Right lung (tissue), 5 donors: Measurements from ENCODE around the gene U2SURP. TPM values are rescaled to one million over a fixed set of nuclear protein-coding genes. Genes with fewer than 3 reads are reported as not detected.
"Not testable (repeated sequence)": the region's sequence is repeated elsewhere in the genome, so short reads cannot be mapped to it uniquely, and the experiment has no call there.

Source experiments
- DNase-seq, 2 donors: peaks; one replicate each; pipeline ENCODE4 v3.0.0-alpha.2; 2013
- polyA plus RNA-seq, 5 donors: library from polyadenylated mRNA; unstranded; fragments of 120-200 nt; gene quantifications; one replicate each; pipeline versions ENCODE4 v1.2.1 to v1.2.3, GENCODE V29; 2013; ENCODE audit warnings: inconsistent platforms in 1 of 5, low replicate concordance in 1 of 5; ENCODE audit not compliant: insufficient read length in 5 of 5, insufficient read depth in 1 of 5

U2SURP gene
- polyA plus RNA-seq, 5 donors: 112 to 231 (median 197) TPM

- no peak for DNase-seq
Observed at GRCh38 chr3:143002727-143003126, 1.4 kb downstream of the U2SURP start.

GRCh38 chr3:143004823-143005222 is 3.5 kb downstream of the U2SURP start:
- no peak for DNase-seq

GRCh38 chr3:143010024-143010423 is 8.7 kb downstream of the U2SURP start:
- no peak for DNase-seq

- no peak for DNase-seq
Observed at GRCh38 chr3:143011705-143012104, 10.3 kb downstream of the U2SURP start.

GRCh38 chr3:143014921-143015320 is 13.6 kb downstream of the U2SURP start:
- no peak for DNase-seq

- no peak for DNase-seq
Observed at GRCh38 chr3:143016321-143016972, 15.1 kb downstream of the U2SURP start.

- DNase-seq: no peak
Observed at GRCh38 chr3:143024351-143024960, 23.1 kb downstream of the U2SURP start.

- DNase-seq: no peak
Observed at GRCh38 chr3:143031327-143031726, 30.0 kb downstream of the U2SURP start.

GRCh38 chr3:143031796-143032387 is 30.5 kb downstream of the U2SURP start:
- DNase-seq: peak in 1 of 2 donors; percentile 11

- peak in 1 of 2 donors; percentile 12 for DNase-seq
Observed at GRCh38 chr3:143035466-143036211, 34.3 kb downstream of the U2SURP start.

- no peak for DNase-seq
Observed at GRCh38 chr3:143036557-143036956, 35.2 kb downstream of the U2SURP start.

- no peak for DNase-seq
Observed at GRCh38 chr3:143037867-143038266, 36.5 kb downstream of the U2SURP start.

- DNase-seq: no peak
Observed at GRCh38 chr3:143040261-143040879, 39.0 kb downstream of the U2SURP start.

- no peak for DNase-seq
Observed at GRCh38 chr3:143041903-143042302, 40.5 kb downstream of the U2SURP start.

- no peak for DNase-seq
Observed at GRCh38 chr3:143045639-143046038, 44.3 kb downstream of the U2SURP start.

- not testable (repeated sequence) for DNase-seq
Observed at GRCh38 chr3:143046075-143046474, 44.7 kb downstream of the U2SURP start.

- DNase-seq: no peak
Observed at GRCh38 chr3:143054011-143054410, 52.6 kb downstream of the U2SURP start.

- no peak for DNase-seq
Observed at GRCh38 chr3:143056372-143056771, 55.0 kb downstream of the U2SURP start.

GRCh38 chr3:143060906-143061305 is 59.5 kb downstream of the U2SURP start:
- DNase-seq: no peak

- DNase-seq: no peak
Observed at GRCh38 chr3:143063018-143063417, 61.6 kb downstream of the U2SURP start.

- DNase-seq: no peak
Observed at GRCh38 chr3:143064777-143065176, 63.4 kb downstream of the U2SURP start.

GRCh38 chr3:143065364-143065763 is 64.0 kb downstream of the U2SURP start:
- DNase-seq: no peak
